SK-N-MC (cell line): ENCODE results near the gene MTCL1.

Experiments
- EZH2 ChIP-seq: fragments of 200-600 bp; sonication (generic); IDR thresholded peaks from one replicate; pipeline ENCODE4 v1.6.1; 2017; ENCODE audit warnings: antibody characterized with exemption
- POLR2AphosphoS5 ChIP-seq: IDR thresholded peaks from 2 replicates; pipeline ENCODE4 v1.6.1; 2012; ENCODE audit warnings: mild to moderate bottlenecking, low read depth, low read length, borderline replicate concordance

DNA sequence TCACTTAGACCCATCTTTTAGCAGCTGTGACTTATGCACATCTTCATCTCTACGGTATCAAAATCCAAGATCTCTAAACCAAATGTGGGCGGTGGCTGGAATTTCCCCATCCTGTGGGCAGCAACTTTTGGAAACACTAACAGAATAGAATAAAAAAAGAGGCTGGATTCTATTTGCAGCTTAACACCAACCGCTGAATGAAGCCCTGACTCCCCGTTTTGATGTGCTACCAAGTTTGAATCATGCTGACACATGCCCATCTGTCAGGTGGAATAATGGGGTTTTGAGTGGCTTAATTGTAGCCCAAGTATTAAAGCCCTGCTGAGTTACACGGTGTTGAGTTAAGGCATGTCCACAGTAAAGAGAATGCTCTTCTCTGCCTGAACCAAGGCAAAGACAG lies 165.2 kb downstream of the MTCL1 start:
- no peak for TF ChIP-seq EZH2
- no peak for TF ChIP-seq POLR2AphosphoS5
